K562 (cell line): ENCODE measurements around the gene SPDYE16. TPM values are rescaled to one million over a fixed set of nuclear protein-coding genes. Genes with fewer than 3 reads are reported as not detected.
"Not testable (repeated sequence)": the region's sequence is repeated elsewhere in the genome, so short reads cannot be mapped to it uniquely, and the experiment has no call there.

ENCODE experiments used
- ATAC-seq: fragments of 200-7000 bp; cut with Tn5 transposase; 3 replicates; pipeline ENCODE4 v1.9.1; 2020; ENCODE audit warnings: moderate library complexity
- Bru-seq: library from RNA; stranded (reverse); fragments of 400-500 nt; gene quantifications from one replicate; lab custom pipeline; 2021; lab: Mats Ljungman, UMichigan
- BruChase-seq, 2 experiments: library from RNA; stranded (reverse); fragments of 400-500 nt; gene quantifications; one replicate each; lab custom pipeline; 2021; lab: Mats Ljungman, UMichigan
- BruUV-seq: library from RNA; stranded (reverse); fragments of 400-500 nt; replicated peaks from 2 replicates; lab custom pipeline; 2021; lab: Mats Ljungman, UMichigan
- CTCF ChIA-PET: fragments of 300-600 bp; formaldehyde crosslinking; extraction: SDS; loops from one replicate; lab custom pipeline; 2021; ENCODE audit warnings: low intra/inter-chr PET ratio; lab: Yijun Ruan, JAX
- POLR2A ChIA-PET: fragments of 300-600, 350-650 bp; sonication (Branson Sonifier 250); formaldehyde crosslinking; extraction: SDS; loops from one replicate; lab custom pipeline; 2021; ENCODE audit warnings: antibody characterized with exemption, inconsistent platforms; lab: Yijun Ruan, JAX
- DNase-seq, 4 experiments: peaks; one replicate each; pipeline versions ENCODE4 v3.0.0 to v3.0.0-alpha.2; 2011 to 2018; ENCODE audit warnings: low spot score in 3 of 4, mixed read lengths in 3 of 4; ENCODE audit errors: extremely low read depth in 1 of 4
- FAIRE-seq: peaks from 2 replicates; lab custom pipeline; 2011; peaks lifted over from hg19 to GRCh38; lab: Jason Lieb, UNC
- H2AFZ ChIP-seq: 2 replicates; pipeline ENCODE4 v1.6.0; 2011; ENCODE audit warnings: low read depth, low read length, control low read depth, inconsistent platforms
- H3K27ac ChIP-seq: fragments of 200-600 bp; 3 replicates; pipeline ENCODE4 v1.8.0; 2011; ENCODE audit warnings: low read depth, mild to moderate bottlenecking, control low read depth, inconsistent platforms, low read length, moderate library complexity, mixed read lengths; ENCODE audit errors: extremely low read depth
- H3K27me3 ChIP-seq, 2 experiments: fragments of 300-600 bp in 1 of 2; 2 replicates in 1 of 2; 3 replicates in 1 of 2; pipeline versions ENCODE4 v1.6.0 to v1.8.0; 2011; ENCODE audit warnings: inconsistent platforms in 2 of 2, low read length in 2 of 2, mild to moderate bottlenecking in 1 of 2, mixed read lengths in 1 of 2, moderate library complexity in 1 of 2; ENCODE audit not compliant: control insufficient read depth in 2 of 2, insufficient read depth in 2 of 2
- H3K36me3 ChIP-seq: fragments of 300-600 bp; 3 replicates; pipeline ENCODE4 v1.8.0; 2011; ENCODE audit warnings: mild to moderate bottlenecking, low read length, inconsistent platforms; ENCODE audit not compliant: control insufficient read depth, insufficient read depth
- H3K4me1 ChIP-seq, 2 experiments: fragments of 200-600 bp in 1 of 2; replicated peaks in 1 of 2; 2 replicates in 1 of 2; 3 replicates in 1 of 2; pipeline versions ENCODE4 v1.5.1 to v1.8.0; 2011; ENCODE audit warnings: inconsistent platforms in 2 of 2, low read length in 2 of 2, mild to moderate bottlenecking in 1 of 2, mixed read lengths in 1 of 2, moderate library complexity in 1 of 2; ENCODE audit not compliant: control insufficient read depth in 2 of 2, insufficient read depth in 2 of 2
- H3K4me2 ChIP-seq: 2 replicates; pipeline ENCODE4 v1.6.1; 2011; ENCODE audit warnings: low read length, control low read depth, inconsistent platforms, mixed read lengths; ENCODE audit not compliant: insufficient read depth
- H3K4me3 ChIP-seq: fragments of 200-600 bp; sonication (generic), shearing (Covaris generic); 2 replicates; pipeline ENCODE4 v1.5.1; 2016; ENCODE audit warnings: control low read depth, inconsistent platforms
- H3K79me2 ChIP-seq: fragments of 200-600 bp; 3 replicates; pipeline ENCODE4 v1.8.0; 2011; ENCODE audit warnings: low read length, inconsistent platforms; ENCODE audit not compliant: control insufficient read depth, insufficient read depth
- H3K9ac ChIP-seq, 2 experiments: 2 replicates each; pipeline versions ENCODE4 v1.6.0 to v1.6.1; 2011; ENCODE audit warnings: low read depth in 2 of 2, low read length in 2 of 2, control low read depth in 1 of 2, inconsistent platforms in 1 of 2, mild to moderate bottlenecking in 1 of 2, mixed read lengths in 1 of 2; ENCODE audit not compliant: insufficient read depth in 1 of 2
- H3K9me1 ChIP-seq: one replicate; pipeline ENCODE4 v1.6.0; 2011; ENCODE audit warnings: inconsistent platforms, mild to moderate bottlenecking, low read length, moderate library complexity; ENCODE audit not compliant: control insufficient read depth, insufficient read depth
- H3K9me3 ChIP-seq: replicated peaks from 2 replicates; pipeline ENCODE4 v1.5.1; 2011; ENCODE audit warnings: low read depth, low read length, inconsistent platforms; ENCODE audit not compliant: control insufficient read depth, insufficient read depth
- H4K20me1 ChIP-seq: replicated peaks from 2 replicates; pipeline ENCODE4 v1.6.1; 2011; ENCODE audit warnings: low read length, inconsistent platforms, mixed read lengths; ENCODE audit not compliant: control insufficient read depth, insufficient read depth
- WGBS: fragments of 100-300 bp; shearing (Covaris generic); methylation state at CpG from one replicate; pipeline ENCODE4 v1.1.6; 2016; ENCODE audit warnings: low coverage, mixed read lengths; ENCODE audit not compliant: insufficient coverage; ENCODE audit errors: missing lambda C conversion rate; 5-methylcytosine and 5-hydroxymethylcytosine counted together
- in situ Hi-C: fragments of 300-500 bp; cut with MboI; formaldehyde crosslinking; loops from 4 replicates; pipeline ENCODE4 v1.15.0; 2018; ENCODE audit warnings: inconsistent platforms, mixed read lengths
- intact Hi-C: fragments of 100-400 bp; cut with micrococcal nuclease; formaldehyde crosslinking; loops from 2 replicates; pipeline ENCODE4 v1.14.2; 2022
- long read RNA-seq, 3 experiments: library from polyadenylated mRNA in 2 of 3; library from RNA in 1 of 3; unstranded in 2 of 3; stranded (forward) in 1 of 3; transcript quantifications; one replicate each; pipeline ENCODE4 v2.0.0, GENCODE V29; 2019 to 2022
- polyA minus RNA-seq, 3 experiments: library from RNA; depleted of rRNA, polyadenylated mRNA; stranded (reverse); fragments of >200 nt; gene quantifications; 2 replicates each; pipeline ENCODE4 v1.2.3, GENCODE V29; 2011
- polyA plus RNA-seq, 8 experiments: library from polyadenylated mRNA; depleted of rRNA in 4 of 8; stranded (reverse) in 5 of 8; unstranded in 3 of 8; fragments of >200 nt; fragmentation: Nextera tagmentation in 2 of 8; fragmentation: Illumina TruSeq in 1 of 8; extraction: Ambion mirVana in 2 of 8; extraction: Trizol in 1 of 8; gene quantifications; 2 replicates each; pipeline versions ENCODE4 v1.2.1 to v1.2.3, GENCODE V29; 2011 to 2014; ENCODE audit warnings: inconsistent platforms in 1 of 8, missing spikeins in 1 of 8
- total RNA-seq, 7 experiments: library from RNA; depleted of rRNA in 6 of 7; stranded (reverse); fragments of >200 nt in 6 of 7; fragmentation: Illumina TruSeq in 2 of 7; extraction: Trizol in 2 of 7; gene quantifications; 2 replicates each; pipeline versions ENCODE4 v1.2.1 to v1.2.3, GENCODE V29; 2011 to 2021; ENCODE audit warnings: low replicate concordance in 1 of 7

SPDYE16 gene
- total RNA-seq (2011; cell fraction: chromatin; rRNA removed; ENCODE audit: low replicate concordance) = 0.28 and 0.77 TPM in 2 replicates
- total RNA-seq (2011; cell fraction: nucleolus; rRNA removed) = 0.39 TPM in 1 of 2 replicates, not detected in the other
- total RNA-seq (2011; cell fraction: nucleoplasm; rRNA removed) = 0.22 TPM in 1 of 2 replicates, not detected in the other
- total RNA-seq (2014; rRNA removed) = not detected in 2 replicates
- not detected in 2 replicates for total RNA-seq (2014; rRNA removed; fragmentation: Illumina TruSeq; extraction: Trizol)
- not detected in 2 replicates for total RNA-seq (2015; rRNA removed; fragmentation: Illumina TruSeq; extraction: Trizol)
- 0.13 TPM in 1 of 2 replicates, not detected in the other for total RNA-seq (2021)
- polyA plus RNA-seq (2011; rRNA removed) = 0.04 TPM in 1 of 2 replicates, not detected in the other
- polyA plus RNA-seq (2011; cell fraction: cytosol; rRNA removed) = not detected in 2 replicates
- 0.03 and 0.17 TPM in 2 replicates for polyA plus RNA-seq (2011; cell fraction: nucleus; rRNA removed)
- polyA plus RNA-seq (2012) = 0.20 and 0.46 TPM in 2 replicates
- 0.06 TPM in 2 replicates for polyA plus RNA-seq (2014; fragmentation: Illumina TruSeq; extraction: Trizol)
- under 1 TPM; 0.04 to 0.06 TPM for polyA plus RNA-seq (2014; fragmentation: Nextera tagmentation; extraction: Ambion mirVana)
- polyA plus RNA-seq (2014; rRNA removed) = not detected in 2 replicates
- polyA minus RNA-seq (2011; rRNA and poly(A)+ RNA removed) = 0.15 TPM in 1 of 2 replicates, not detected in the other
- polyA minus RNA-seq (2011; cell fraction: cytosol; rRNA and poly(A)+ RNA removed) = not detected in 2 replicates
- polyA minus RNA-seq (2011; cell fraction: nucleus; rRNA and poly(A)+ RNA removed) = 0.27 TPM in 1 of 2 replicates, not detected in the other
- percentile 9 among the genes with signal in this experiment for Bru-seq, nascent RNA
- percentile 13 among the genes with signal in this experiment for BruChase-seq, experiment 1, labeled RNA remaining after a 2-hour chase
- percentile 9 among the genes with signal in this experiment for BruChase-seq, experiment 2, labeled RNA remaining after a 6-hour chase
- long read RNA-seq, experiment 1 = 0 reads
- long read RNA-seq, experiment 2 = 0 reads
- long read RNA-seq, experiment 3 = 0 reads

- not testable (repeated sequence) for H3K27ac ChIP-seq
- no CpG with 5 or more reads among the region's 8 CpGs for WGBS
Observed at GRCh38 chr7:76543197-76543596, at the start of gene SPDYE16. TSS of gene SPDYE16 (minus strand) at chr7:76543297. CDS start at chr7:76541459, 1,838 bp downstream.

GRCh38 chr7:76592694-76593093 is 49.6 kb upstream of the SPDYE16 start:
- intact Hi-C loops, BruUV-seq: not testable (repeated sequence)

More at GRCh38 chr7:76543197-76543596, at the start of gene SPDYE16:
- H3K4me3 ChIP-seq, H3K36me3 ChIP-seq, H3K9me3 ChIP-seq, H3K9ac ChIP-seq, H2AFZ ChIP-seq, FAIRE-seq, H3K79me2 ChIP-seq, DNase-seq, H3K4me1 ChIP-seq, POLR2A ChIA-PET, H4K20me1 ChIP-seq, H3K27me3 ChIP-seq, H3K4me2 ChIP-seq, ATAC-seq, intact Hi-C loops, in situ Hi-C loops, BruUV-seq, CTCF ChIA-PET, H3K9me1 ChIP-seq: not testable (repeated sequence)

More at GRCh38 chr7:76592694-76593093, 49.6 kb upstream of the SPDYE16 start:
- FAIRE-seq, CTCF ChIA-PET, in situ Hi-C loops, DNase-seq, H3K27ac ChIP-seq, H3K9me3 ChIP-seq, H3K4me3 ChIP-seq, H3K9ac ChIP-seq, H3K9me1 ChIP-seq, H4K20me1 ChIP-seq, H3K4me1 ChIP-seq, POLR2A ChIA-PET, H3K4me2 ChIP-seq, ATAC-seq, H3K27me3 ChIP-seq, H2AFZ ChIP-seq: not testable (repeated sequence)
- 31% methylated on average over 2 of the region's 2 CpGs for WGBS
- Histone ChIP-seq H3K79me2 (peaks cover 16% of the 10 kb centered on the region), H3K36me3 (peaks cover 21% of the 10 kb centered on the region; the same call in 2 of the 3 replicates)
